NCI-H748 treated with DMSO at 0.1 percent for 48 hours (cell line): ENCODE results near the gene MYL10.

Experiments
- DNase-seq: peaks from one replicate; lab custom pipeline; 2025; lab: John Stamatoyannopoulos, UW

MYL10 gene

GRCh38 chr7:101565601-101566209, 63.4 kb downstream of the MYL10 start:
- no peak for DNase-seq

GRCh38 chr7:101564778-101565211, 64.3 kb downstream of the MYL10 start:
- no peak for DNase-seq

- DNase-seq: no peak
Measured at GRCh38 chr7:101563943-101564777, 64.9 kb downstream of the MYL10 start.
